HG03520 (cell line): Measurements from ENCODE around the gene POLR3A.

Source experiments
- ATAC-seq: cut with Tn5 transposase; IDR thresholded peaks from one replicate; pipeline ENCODE4 v1.9.1; 2021; ENCODE audit warnings: mild to moderate bottlenecking, moderate library complexity; ENCODE audit not compliant: unreplicated experiment

Gene POLR3A

GRCh38 chr10:77959887-77960455 is 69.3 kb downstream of the POLR3A start:
- ATAC-seq, result no peak

GRCh38 chr10:77959384-77959783 is 69.9 kb downstream of the POLR3A start:
- no peak for ATAC-seq

- no peak for ATAC-seq
Measured at GRCh38 chr10:77955136-77955535, 74.2 kb downstream of the POLR3A start.

- ATAC-seq, result no peak
Measured at GRCh38 chr10:77949167-77949566, 80.1 kb downstream of the POLR3A start.

GRCh38 chr10:77946084-77946483 is 83.2 kb downstream of the POLR3A start:
- no peak for ATAC-seq

GRCh38 chr10:77944519-77944918 is 84.8 kb downstream of the POLR3A start:
- ATAC-seq, result no peak

GRCh38 chr10:77943121-77943901 is 86.0 kb downstream of the POLR3A start:
- ATAC-seq, result no peak

GRCh38 chr10:77941790-77942189 is 87.5 kb downstream of the POLR3A start:
- no peak for ATAC-seq

- ATAC-seq, result no peak
Measured at GRCh38 chr10:77940627-77941026, 88.7 kb downstream of the POLR3A start.

GRCh38 chr10:77940225-77940624 is 89.1 kb downstream of the POLR3A start:
- ATAC-seq, result no peak

- ATAC-seq, result no peak
Measured at GRCh38 chr10:77939561-77940001, 89.7 kb downstream of the POLR3A start.

- ATAC-seq, result no peak
Measured at GRCh38 chr10:77936697-77937567, 92.4 kb downstream of the POLR3A start.

- ATAC-seq, result no peak
Measured at GRCh38 chr10:77932016-77932715, 97.1 kb downstream of the POLR3A start.

GRCh38 chr10:77927402-77928246 is 101.7 kb downstream of the POLR3A start:
- ATAC-seq, result no peak

GRCh38 chr10:77926566-77927401 is 102.5 kb downstream of the POLR3A start, which contains the start of gene DLG5:
Gene DLG5, minus strand, starts transcription at chr10:77926755. Its CDS starts 235 bp downstream, at chr10:77926520.
- ATAC-seq, result peak; percentile 26

GRCh38 chr10:77925795-77926565 is 103.3 kb downstream of the POLR3A start:
- ATAC-seq, result peak; percentile 58

GRCh38 chr10:77925410-77925794 is 103.9 kb downstream of the POLR3A start:
- no peak for ATAC-seq

GRCh38 chr10:77922566-77923179 is 106.6 kb downstream of the POLR3A start:
- ATAC-seq, result no peak
